Neural progenitor cell (in vitro differentiated cells): ENCODE results near the gene ARHGAP31. TPM values are rescaled to one million over a fixed set of nuclear protein-coding genes. Genes with fewer than 3 reads are reported as not detected.

Experiments used
- DNase-seq: peaks from one replicate; pipeline ENCODE4 v3.0.0-alpha.2; 2016; ENCODE audit warnings: low spot score
- H2AFZ ChIP-seq: fragments of 200-600 bp; sonication (generic); replicated peaks from 2 replicates; pipeline ENCODE4 v1.6.1; 2016; ENCODE audit warnings: antibody characterized with exemption
- H3F3A ChIP-seq: fragments of 200-600 bp; sonication (generic); 2 replicates; pipeline ENCODE4 v1.6.1; 2016; ENCODE audit warnings: antibody characterized with exemption, low read depth
- H3K27ac ChIP-seq: fragments of 200-600 bp; sonication (generic); 2 replicates; pipeline ENCODE4 v1.5.1; 2016; ENCODE audit warnings: mild to moderate bottlenecking
- H3K27me3 ChIP-seq: fragments of 200-600 bp; sonication (generic); 2 replicates; pipeline ENCODE4 v1.6.1; 2016; ENCODE audit warnings: mild to moderate bottlenecking, moderate library complexity
- H3K36me3 ChIP-seq: fragments of 200-600 bp; sonication (generic); 2 replicates; pipeline ENCODE4 v1.5.1; 2016
- H3K4me1 ChIP-seq: fragments of 200-600 bp; sonication (generic); 2 replicates; pipeline ENCODE4 v1.6.1; 2016; ENCODE audit warnings: mixed run types
- H3K4me2 ChIP-seq: fragments of 200-600 bp; sonication (generic); 2 replicates; pipeline ENCODE4 v1.6.1; 2016
- H3K4me3 ChIP-seq: fragments of 200-600 bp; sonication (generic); 2 replicates; pipeline ENCODE4 v1.5.1; 2016
- H3K79me2 ChIP-seq: fragments of 200-600 bp; sonication (generic); 2 replicates; pipeline ENCODE4 v1.6.1; 2016; ENCODE audit warnings: low read depth
- H3K9ac ChIP-seq: fragments of 200-600 bp; sonication (generic); 2 replicates; pipeline ENCODE4 v1.6.1; 2016
- H3K9me3 ChIP-seq: fragments of 200-600 bp; sonication (generic); 2 replicates; pipeline ENCODE4 v1.5.1; 2016; ENCODE audit warnings: low read depth
- H4K20me1 ChIP-seq: fragments of 200-600 bp; sonication (generic); 2 replicates; pipeline ENCODE4 v1.6.1; 2016; ENCODE audit warnings: low read depth
- H3K27ac Mint-ChIP-seq: 3 replicates; pipeline ENCODE4 v1.8.0; 2021; ENCODE audit warnings: mixed read lengths
- H3K27me3 Mint-ChIP-seq: 2 replicates; pipeline ENCODE4 v1.8.0; 2022; ENCODE audit warnings: low read depth, mild to moderate bottlenecking, inconsistent platforms, moderate library complexity, mixed read lengths; ENCODE audit not compliant: insufficient read depth
- H3K36me3 Mint-ChIP-seq: 3 replicates; pipeline ENCODE4 v1.8.0; 2021; ENCODE audit warnings: mixed read lengths
- H3K4me1 Mint-ChIP-seq: 3 replicates; pipeline ENCODE4 v1.8.0; 2021; ENCODE audit warnings: mixed read lengths
- H3K4me3 Mint-ChIP-seq: 3 replicates; pipeline ENCODE4 v1.8.0; 2021; ENCODE audit warnings: mild to moderate bottlenecking, moderate library complexity, mixed read lengths
- H3K9me3 Mint-ChIP-seq: 3 replicates; pipeline ENCODE4 v1.8.0; 2020; ENCODE audit warnings: mixed read lengths
- EZH2 ChIP-seq: fragments of 200-600 bp; sonication (generic); IDR thresholded peaks from 2 replicates; pipeline ENCODE4 v1.6.1; 2017; ENCODE audit warnings: antibody characterized with exemption, mild to moderate bottlenecking, moderate library complexity
- EZH2phosphoT487 ChIP-seq: fragments of 200-600 bp; sonication (generic); IDR thresholded peaks from 2 replicates; pipeline ENCODE4 v1.6.1; 2017; ENCODE audit warnings: antibody characterized with exemption
- total RNA-seq: library from RNA; depleted of rRNA; stranded (reverse); fragments of >200 nt; gene quantifications from 2 replicates; pipeline ENCODE4 v1.2.3, GENCODE V29; 2015; ENCODE audit warnings: low replicate concordance
- TF ChIP-seq, protein P1 (sequence below): fragments of 200-600 bp; sonication (generic); IDR thresholded peaks from 2 replicates; pipeline ENCODE4 v1.5.1; 2017; ENCODE audit warnings: antibody characterized with exemption, mild to moderate bottlenecking

ARHGAP31 gene
- total RNA-seq, 1 donor from 2014 or later: 0.13 TPM

- no peak for DNase-seq
- H4K20me1 ChIP-seq: no peaks in the 10 kb centered on the region
- peaks cover 7% of the 10 kb centered on the region for H3F3A ChIP-seq
- no peak overlapping the region for H3K9ac ChIP-seq
- H3K27me3 ChIP-seq: no peaks in the 10 kb centered on the region
- no peaks in the 10 kb centered on the region for H3K79me2 ChIP-seq
- H3K4me3 ChIP-seq: no peak overlapping the region
- no peaks in the 10 kb centered on the region for H3K9me3 ChIP-seq
- no peaks in the 10 kb centered on the region for H3K36me3 ChIP-seq
- H3K27ac Mint-ChIP-seq: no peak overlapping the region
- no peak overlapping the region for H3K27ac ChIP-seq
- no peak overlapping the region for H3K4me2 ChIP-seq
- peaks cover 34% of the 10 kb centered on the region for H3K4me1 Mint-ChIP-seq
- no peak for TF ChIP-seq EZH2
- peaks cover under 1% of the 10 kb centered on the region for H3K36me3 Mint-ChIP-seq
- no peak overlapping the region for H3K4me3 Mint-ChIP-seq
- peaks cover 4% of the 10 kb centered on the region for H3K27me3 Mint-ChIP-seq
- H3K4me1 ChIP-seq: peaks cover 40% of the 10 kb centered on the region
- peak overlapping the region; percentile 81 for H2AFZ ChIP-seq
- no peaks in the 10 kb centered on the region for H3K9me3 Mint-ChIP-seq
Measured at GRCh38 chr3:119357190-119357589, 63.0 kb downstream of the ARHGAP31 start.

DNA sequence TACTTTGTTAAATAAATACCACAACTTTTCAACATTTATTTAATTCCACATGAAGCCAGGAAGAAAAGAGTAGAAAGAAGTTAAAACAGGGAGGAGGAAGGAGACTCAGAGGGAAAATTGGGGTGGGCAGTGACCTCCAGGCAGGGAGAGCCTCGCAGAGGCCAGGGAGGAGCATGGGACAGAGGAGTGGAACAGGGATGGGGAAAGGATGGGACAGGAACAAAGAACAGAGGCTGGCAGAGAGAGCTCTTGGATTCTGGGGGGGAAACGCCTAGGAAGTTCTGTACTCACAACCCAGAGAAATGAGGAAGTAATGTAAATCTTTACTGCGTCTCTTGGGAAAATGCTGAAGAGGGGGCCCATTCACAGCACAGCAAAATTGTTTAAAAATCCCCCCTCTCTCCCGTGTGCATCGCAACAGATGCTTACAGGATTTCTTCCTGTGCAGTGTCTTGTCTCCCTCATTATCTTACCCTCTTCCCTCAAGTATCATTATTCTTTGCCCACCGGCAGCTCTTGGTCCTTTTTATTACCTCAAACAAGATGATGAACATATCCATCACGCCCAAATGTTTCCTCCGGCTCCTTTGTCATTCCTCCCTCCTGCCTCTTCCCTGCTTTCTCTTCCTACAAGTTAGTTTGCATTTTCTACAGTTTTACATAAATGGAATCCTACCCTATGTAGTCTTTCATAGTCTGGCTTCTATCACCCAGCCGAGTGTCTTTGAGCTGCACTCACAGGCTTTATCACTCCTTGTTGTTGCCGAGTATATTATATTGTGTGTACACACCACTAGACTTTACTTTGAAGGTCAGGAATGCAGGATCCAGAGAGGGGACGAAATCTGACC, 65.5 kb downstream of the ARHGAP31 start:
- no peak overlapping the region for H3K4me2 ChIP-seq
- H3K79me2 ChIP-seq: no peaks in the 10 kb centered on the region
- no peaks in the 10 kb centered on the region for H4K20me1 ChIP-seq
- Mint-ChIP-seq H3K36me3 (no peaks in the 10 kb centered on the region), H3K4me1 (peaks cover 22% of the 10 kb centered on the region), H3K9me3 (no peaks in the 10 kb centered on the region), H3K27ac (peak overlapping the region; percentile 11), H3K27me3 (peaks cover 4% of the 10 kb centered on the region), H3K4me3 (no peak overlapping the region)
- TF ChIP-seq EZH2phosphoT487 (no peak), EZH2 (no peak)
- TF ChIP-seq, protein P1, sequence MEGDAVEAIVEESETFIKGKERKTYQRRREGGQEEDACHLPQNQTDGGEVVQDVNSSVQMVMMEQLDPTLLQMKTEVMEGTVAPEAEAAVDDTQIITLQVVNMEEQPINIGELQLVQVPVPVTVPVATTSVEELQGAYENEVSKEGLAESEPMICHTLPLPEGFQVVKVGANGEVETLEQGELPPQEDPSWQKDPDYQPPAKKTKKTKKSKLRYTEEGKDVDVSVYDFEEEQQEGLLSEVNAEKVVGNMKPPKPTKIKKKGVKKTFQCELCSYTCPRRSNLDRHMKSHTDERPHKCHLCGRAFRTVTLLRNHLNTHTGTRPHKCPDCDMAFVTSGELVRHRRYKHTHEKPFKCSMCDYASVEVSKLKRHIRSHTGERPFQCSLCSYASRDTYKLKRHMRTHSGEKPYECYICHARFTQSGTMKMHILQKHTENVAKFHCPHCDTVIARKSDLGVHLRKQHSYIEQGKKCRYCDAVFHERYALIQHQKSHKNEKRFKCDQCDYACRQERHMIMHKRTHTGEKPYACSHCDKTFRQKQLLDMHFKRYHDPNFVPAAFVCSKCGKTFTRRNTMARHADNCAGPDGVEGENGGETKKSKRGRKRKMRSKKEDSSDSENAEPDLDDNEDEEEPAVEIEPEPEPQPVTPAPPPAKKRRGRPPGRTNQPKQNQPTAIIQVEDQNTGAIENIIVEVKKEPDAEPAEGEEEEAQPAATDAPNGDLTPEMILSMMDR: no peak
- no peaks in the 10 kb centered on the region for H3K9me3 ChIP-seq
- peak overlapping the region; percentile 75 for H2AFZ ChIP-seq
- H3K9ac ChIP-seq: no peak overlapping the region
- H3K4me3 ChIP-seq: no peak overlapping the region
- H3K27me3 ChIP-seq: no peaks in the 10 kb centered on the region
- no peak for DNase-seq
- H3K4me1 ChIP-seq: peaks cover 23% of the 10 kb centered on the region
- H3K27ac ChIP-seq: no peak overlapping the region
- H3K36me3 ChIP-seq: no peaks in the 10 kb centered on the region
- no peaks in the 10 kb centered on the region for H3F3A ChIP-seq

- no peak for DNase-seq
- Mint-ChIP-seq H3K36me3 (no peaks in the 10 kb centered on the region), H3K27ac (no peak overlapping the region), H3K9me3 (no peaks in the 10 kb centered on the region), H3K4me1 (peaks cover 29% of the 10 kb centered on the region), H3K4me3 (no peak overlapping the region), H3K27me3 (peaks cover 2% of the 10 kb centered on the region)
- TF ChIP-seq EZH2phosphoT487 (no peak), EZH2 (no peak)
- TF ChIP-seq, protein P1: no peak
- H3K4me3 ChIP-seq: no peak overlapping the region
- no peaks in the 10 kb centered on the region for H3F3A ChIP-seq
- H3K27me3 ChIP-seq: no peaks in the 10 kb centered on the region
- no peaks in the 10 kb centered on the region for H3K9me3 ChIP-seq
- H3K36me3 ChIP-seq: no peaks in the 10 kb centered on the region
- no peak overlapping the region for H3K27ac ChIP-seq
- no peaks in the 10 kb centered on the region for H4K20me1 ChIP-seq
- no peak overlapping the region for H2AFZ ChIP-seq
- H3K4me2 ChIP-seq: no peak overlapping the region
- H3K4me1 ChIP-seq: peaks cover 31% of the 10 kb centered on the region
- no peak overlapping the region for H3K9ac ChIP-seq
- no peaks in the 10 kb centered on the region for H3K79me2 ChIP-seq
Measured at GRCh38 chr3:119360736-119361462, 66.7 kb downstream of the ARHGAP31 start.
